IPS-15b (cell line): ENCODE data around the gene DIRAS2.

Experiments used
- H3K27me3 ChIP-seq: one replicate; pipeline ENCODE4 v1.6.1; 2013; ENCODE audit warnings: low read length; ENCODE audit not compliant: control insufficient read depth, insufficient read depth
- H3K36me3 ChIP-seq: one replicate; pipeline ENCODE4 v1.6.1; 2013; ENCODE audit warnings: low read length; ENCODE audit not compliant: control insufficient read depth, insufficient read depth
- H3K4me1 ChIP-seq: one replicate; pipeline ENCODE4 v1.6.1; 2013; ENCODE audit warnings: mild to moderate bottlenecking, low read length; ENCODE audit not compliant: control insufficient read depth, insufficient read depth
- H3K4me3 ChIP-seq: one replicate; pipeline ENCODE4 v1.5.1; 2013; ENCODE audit warnings: low read depth, low read length
- H3K9ac ChIP-seq: one replicate; pipeline ENCODE4 v1.6.1; 2013; ENCODE audit warnings: low read depth, mild to moderate bottlenecking, low read length
- H3K9me3 ChIP-seq: one replicate; pipeline ENCODE4 v1.6.1; 2013; ENCODE audit warnings: mild to moderate bottlenecking, low read length; ENCODE audit not compliant: control insufficient read depth, insufficient read depth

Gene DIRAS2

GRCh38 chr9:90611121-90611520 is 31.5 kb downstream of the DIRAS2 start:
- peaks cover 5% of the 10 kb centered on the region for H3K27me3 ChIP-seq

GRCh38 chr9:90607701-90608516 is 34.7 kb downstream of the DIRAS2 start:
- Histone ChIP-seq H3K4me3 (no peak overlapping the region), H3K4me1 (no peaks in the 10 kb centered on the region), H3K9me3 (no peaks in the 10 kb centered on the region), H3K36me3 (no peaks in the 10 kb centered on the region), H3K27me3 (no peaks in the 10 kb centered on the region), H3K9ac (no peak overlapping the region)

More at GRCh38 chr9:90611121-90611520, 31.5 kb downstream of the DIRAS2 start:
- no peaks in the 10 kb centered on the region for H3K36me3 ChIP-seq
- H3K4me1 ChIP-seq, result no peaks in the 10 kb centered on the region
- no peak overlapping the region for H3K9ac ChIP-seq
- no peak overlapping the region for H3K4me3 ChIP-seq
- no peaks in the 10 kb centered on the region for H3K9me3 ChIP-seq

- Histone ChIP-seq H3K27me3 (no peaks in the 10 kb centered on the region), H3K36me3 (no peaks in the 10 kb centered on the region), H3K4me1 (no peaks in the 10 kb centered on the region), H3K4me3 (no peak overlapping the region), H3K9ac (no peak overlapping the region), H3K9me3 (no peaks in the 10 kb centered on the region)
These were observed 42.6 kb downstream of the DIRAS2 start for GRCh38 chr9:90600029-90600428.

GRCh38 chr9:90598191-90598590 is 44.4 kb downstream of the DIRAS2 start:
- H3K9ac ChIP-seq, result no peak overlapping the region
- no peak overlapping the region for H3K4me3 ChIP-seq
- H3K36me3 ChIP-seq, result no peaks in the 10 kb centered on the region
- no peaks in the 10 kb centered on the region for H3K27me3 ChIP-seq
- no peaks in the 10 kb centered on the region for H3K9me3 ChIP-seq
- no peaks in the 10 kb centered on the region for H3K4me1 ChIP-seq

GRCh38 chr9:90593646-90594045 is 49.0 kb downstream of the DIRAS2 start:
- Histone ChIP-seq H3K9me3 (no peaks in the 10 kb centered on the region), H3K4me1 (no peaks in the 10 kb centered on the region), H3K9ac (no peak overlapping the region), H3K27me3 (no peaks in the 10 kb centered on the region), H3K36me3 (no peaks in the 10 kb centered on the region), H3K4me3 (no peak overlapping the region)

GRCh38 chr9:90580576-90580975 is 62.0 kb downstream of the DIRAS2 start:
- Histone ChIP-seq H3K9me3 (no peaks in the 10 kb centered on the region), H3K27me3 (no peaks in the 10 kb centered on the region), H3K4me1 (no peaks in the 10 kb centered on the region), H3K4me3 (no peak overlapping the region), H3K36me3 (no peaks in the 10 kb centered on the region), H3K9ac (no peak overlapping the region)

GRCh38 chr9:90579181-90579580 is 63.4 kb downstream of the DIRAS2 start:
- H3K9me3 ChIP-seq, result no peaks in the 10 kb centered on the region
- no peaks in the 10 kb centered on the region for H3K36me3 ChIP-seq
- H3K27me3 ChIP-seq, result no peaks in the 10 kb centered on the region
- H3K4me3 ChIP-seq, result no peak overlapping the region
- no peak overlapping the region for H3K9ac ChIP-seq
- no peaks in the 10 kb centered on the region for H3K4me1 ChIP-seq

- Histone ChIP-seq H3K4me3 (no peak overlapping the region), H3K27me3 (no peaks in the 10 kb centered on the region), H3K4me1 (no peaks in the 10 kb centered on the region), H3K36me3 (no peaks in the 10 kb centered on the region), H3K9me3 (no peaks in the 10 kb centered on the region), H3K9ac (no peak overlapping the region)
These were observed 64.4 kb downstream of the DIRAS2 start for GRCh38 chr9:90578126-90578815.

- Histone ChIP-seq H3K36me3 (no peaks in the 10 kb centered on the region), H3K4me1 (no peaks in the 10 kb centered on the region), H3K27me3 (no peaks in the 10 kb centered on the region), H3K4me3 (no peak overlapping the region), H3K9me3 (no peaks in the 10 kb centered on the region), H3K9ac (no peak overlapping the region)
These were observed 73.1 kb downstream of the DIRAS2 start for GRCh38 chr9:90569511-90569910.

- Histone ChIP-seq H3K27me3 (no peaks in the 10 kb centered on the region), H3K4me1 (no peaks in the 10 kb centered on the region), H3K9me3 (no peaks in the 10 kb centered on the region)
These were observed 74.0 kb downstream of the DIRAS2 start for GRCh38 chr9:90568667-90569066.

GRCh38 chr9:90562229-90562628 is 80.4 kb downstream of the DIRAS2 start:
- H3K4me1 ChIP-seq, result no peaks in the 10 kb centered on the region
- H3K36me3 ChIP-seq, result no peaks in the 10 kb centered on the region
- H3K9me3 ChIP-seq, result no peaks in the 10 kb centered on the region
- H3K9ac ChIP-seq, result no peak overlapping the region
- no peaks in the 10 kb centered on the region for H3K27me3 ChIP-seq
- no peak overlapping the region for H3K4me3 ChIP-seq

More at GRCh38 chr9:90568667-90569066, 74.0 kb downstream of the DIRAS2 start:
- Histone ChIP-seq H3K9ac (no peak overlapping the region), H3K4me3 (no peak overlapping the region), H3K36me3 (no peaks in the 10 kb centered on the region)
